KMS-11 (cell line): ENCODE data around the gene PEBP1.
A peak's percentile ranks its signal among the peaks of the same experiment; 100 is the strongest.

Experiments used
- H2AFZ ChIP-seq: fragments of 200-600 bp; sonication (generic); 2 replicates; pipeline ENCODE4 v1.6.1; 2016; ENCODE audit warnings: antibody characterized with exemption, mixed run types, low read depth
- H3K27ac ChIP-seq: fragments of 200-600 bp; sonication (generic); 2 replicates; pipeline ENCODE4 v1.6.1; 2016; ENCODE audit warnings: mild to moderate bottlenecking, mixed run types
- H3K27me3 ChIP-seq: fragments of 200-600 bp; sonication (generic); 2 replicates; pipeline ENCODE4 v1.6.1; 2017; ENCODE audit warnings: mild to moderate bottlenecking, low read depth, mixed run types, moderate library complexity; ENCODE audit not compliant: insufficient read depth
- H3K36me3 ChIP-seq: fragments of 200-600 bp; sonication (generic); 2 replicates; pipeline ENCODE4 v1.6.1; 2017; ENCODE audit warnings: mild to moderate bottlenecking, mixed run types; ENCODE audit not compliant: insufficient read depth
- H3K4me1 ChIP-seq: fragments of 200-600 bp; sonication (generic); 2 replicates; pipeline ENCODE4 v1.6.1; 2016; ENCODE audit warnings: mild to moderate bottlenecking, low read depth, mixed run types; ENCODE audit not compliant: poor library complexity, severe bottlenecking
- H3K4me2 ChIP-seq: fragments of 200-600 bp; sonication (generic); 2 replicates; pipeline ENCODE4 v1.7.0; 2016; ENCODE audit warnings: mild to moderate bottlenecking, mixed run types
- H3K4me3 ChIP-seq: fragments of 200-600 bp; sonication (generic); IDR thresholded peaks from 2 replicates; pipeline ENCODE4 v1.6.1; 2017; ENCODE audit warnings: low read depth, low read length, mixed read lengths; ENCODE audit not compliant: insufficient read depth
- H3K79me2 ChIP-seq: fragments of 200-600 bp; sonication (generic); 2 replicates; pipeline ENCODE4 v1.6.1; 2016; ENCODE audit warnings: low read depth, mixed run types; ENCODE audit not compliant: insufficient read depth
- H3K9ac ChIP-seq: fragments of 200-600 bp; sonication (generic); 2 replicates; pipeline ENCODE4 v1.6.1; 2016; ENCODE audit warnings: mild to moderate bottlenecking, mixed run types
- H4K20me1 ChIP-seq: fragments of 200-600 bp; sonication (generic); 2 replicates; pipeline ENCODE4 v1.6.1; 2016; ENCODE audit warnings: mild to moderate bottlenecking, mixed run types; ENCODE audit not compliant: insufficient read depth
- CTCF ChIP-seq: fragments of 200-600 bp; sonication (generic); conservative IDR thresholded peaks from 2 replicates; pipeline ENCODE4 v1.6.1; 2017; ENCODE audit warnings: low read depth, mild to moderate bottlenecking, antibody characterized with exemption, low read length, moderate library complexity, mixed read lengths

PEBP1 gene

GRCh38 chr12:118151755-118152154 is 15.8 kb downstream of the PEBP1 start:
- no peak for TF ChIP-seq CTCF
- no peak overlapping the region for H3K4me3 ChIP-seq
- H3K9ac ChIP-seq: no peak overlapping the region
- no peaks in the 10 kb centered on the region for H4K20me1 ChIP-seq
- no peaks in the 10 kb centered on the region for H3K4me1 ChIP-seq
- H2AFZ ChIP-seq: no peak overlapping the region
- no peaks in the 10 kb centered on the region for H3K27me3 ChIP-seq
- H3K4me2 ChIP-seq: no peak overlapping the region
- H3K36me3 ChIP-seq: no peaks in the 10 kb centered on the region
- H3K27ac ChIP-seq: no peak overlapping the region
- H3K79me2 ChIP-seq: no peaks in the 10 kb centered on the region

- H3K27me3 ChIP-seq: no peaks in the 10 kb centered on the region
- H3K9ac ChIP-seq: no peak overlapping the region
- no peaks in the 10 kb centered on the region for H3K36me3 ChIP-seq
- H3K4me2 ChIP-seq: no peak overlapping the region
- H3K4me3 ChIP-seq: no peak overlapping the region
- H2AFZ ChIP-seq: no peak overlapping the region
- H3K79me2 ChIP-seq: no peaks in the 10 kb centered on the region
- H3K4me1 ChIP-seq: peaks cover 8% of the 10 kb centered on the region
- no peak overlapping the region for H3K27ac ChIP-seq
- no peaks in the 10 kb centered on the region for H4K20me1 ChIP-seq
- TF ChIP-seq CTCF: no peak
Observed at GRCh38 chr12:118160536-118160935, 24.6 kb downstream of the PEBP1 start.

- TF ChIP-seq CTCF: peak; percentile 32; the same call in 1 of the 2 replicates
- H3K27ac ChIP-seq: no peak overlapping the region
- no peaks in the 10 kb centered on the region for H3K36me3 ChIP-seq
- peak overlapping the region; percentile 9; the same call in 1 of the 2 replicates for H3K4me2 ChIP-seq
- no peak overlapping the region for H2AFZ ChIP-seq
- no peaks in the 10 kb centered on the region for H3K27me3 ChIP-seq
- H3K4me3 ChIP-seq: no peak overlapping the region
- no peaks in the 10 kb centered on the region for H3K79me2 ChIP-seq
- peaks cover 31% of the 10 kb centered on the region for H3K4me1 ChIP-seq
- H3K9ac ChIP-seq: no peak overlapping the region
- no peaks in the 10 kb centered on the region for H4K20me1 ChIP-seq
Observed at GRCh38 chr12:118164798-118165486, 29.0 kb downstream of the PEBP1 start.

- Histone ChIP-seq H4K20me1 (no peaks in the 10 kb centered on the region), H3K4me2 (peak overlapping the region; percentile 42), H3K9ac (no peak overlapping the region), H3K4me3 (no peak overlapping the region), H3K36me3 (no peaks in the 10 kb centered on the region), H2AFZ (no peak overlapping the region), H3K27me3 (no peaks in the 10 kb centered on the region), H3K4me1 (peaks cover 31% of the 10 kb centered on the region), H3K27ac (peak overlapping the region; percentile 36; the same call in 1 of the 2 replicates), H3K79me2 (no peaks in the 10 kb centered on the region)
- no peak for TF ChIP-seq CTCF
Observed at GRCh38 chr12:118166946-118167345, 31.0 kb downstream of the PEBP1 start.
